Spleen (tissue), 11 donors: ENCODE data around the gene GATA6. TPM values are rescaled to one million over a fixed set of nuclear protein-coding genes. Genes with fewer than 3 reads are reported as not detected.

Experiments used
- DNase-seq: peaks from one replicate; pipeline ENCODE4 v3.0.0-alpha.2; 2020
- H3K27ac ChIP-seq, 8 donors: fragments of 200-600 bp; sonication (generic) in 7 of 8; 1 replicate in 4 of 8; 2 replicates in 4 of 8; pipeline versions ENCODE4 v1.5.0 to v1.8.0; 2016 to 2021; ENCODE audit warnings: inconsistent platforms in 4 of 8, mild to moderate bottlenecking in 4 of 8, moderate library complexity in 1 of 8
- H3K27me3 ChIP-seq, 7 donors: fragments of 200-600 bp; sonication (generic) in 6 of 7; replicated peaks in 1 of 7; 1 replicate in 4 of 7; 2 replicates in 3 of 7; pipeline versions ENCODE4 v1.5.0 to v1.8.0; 2016 to 2021; ENCODE audit warnings: inconsistent platforms in 3 of 7, mild to moderate bottlenecking in 1 of 7
- H3K36me3 ChIP-seq, 6 donors: fragments of 200-600 bp; sonication (generic) in 5 of 6; 1 replicate in 4 of 6; 2 replicates in 2 of 6; pipeline versions ENCODE4 v1.5.0 to v1.8.0; 2016 to 2021; ENCODE audit warnings: inconsistent platforms in 2 of 6
- H3K4me1 ChIP-seq, 6 donors: fragments of 200-600 bp; sonication (generic) in 5 of 6; 1 replicate in 3 of 6; 2 replicates in 3 of 6; pipeline versions ENCODE4 v1.5.0 to v1.8.0; 2016 to 2021; ENCODE audit warnings: inconsistent platforms in 3 of 6
- H3K4me3 ChIP-seq, 8 donors: fragments of 200-600 bp; sonication (generic) in 7 of 8; 1 replicate in 4 of 8; 2 replicates in 4 of 8; pipeline versions ENCODE4 v1.5.0 to v1.8.0; 2016 to 2021; ENCODE audit warnings: inconsistent platforms in 4 of 8, mild to moderate bottlenecking in 4 of 8, moderate library complexity in 2 of 8
- H3K9me3 ChIP-seq, 8 donors: fragments of 200-600 bp; sonication (generic) in 7 of 8; 1 replicate in 4 of 8; 2 replicates in 4 of 8; pipeline versions ENCODE4 v1.5.0 to v1.8.0; 2016 to 2021; ENCODE audit warnings: inconsistent platforms in 4 of 8
- CTCF ChIP-seq, 11 experiments: fragments of 200-600 bp in 7 of 11; fragments of 450-650 bp in 4 of 11; sonication (generic) in 4 of 11; IDR thresholded peaks in 8 of 11; conservative IDR thresholded peaks in 3 of 11; 1 replicate in 7 of 11; 2 replicates in 4 of 11; pipeline versions ENCODE4 v1.4.0 to v1.8.0; 2016 to 2021; ENCODE audit warnings: antibody characterized with exemption in 11 of 11, inconsistent platforms in 4 of 11, mild to moderate bottlenecking in 1 of 11
- POLR2A ChIP-seq, 3 donors: fragments of 450-650 bp; IDR thresholded peaks; one replicate each; pipeline ENCODE4 v1.5.1; 2017; ENCODE audit warnings: antibody characterized with exemption in 3 of 3, mild to moderate bottlenecking in 1 of 3
- POLR2AphosphoS5 ChIP-seq, 3 donors: sonication (generic); formaldehyde crosslinking; IDR thresholded peaks; one replicate each; pipeline ENCODE4 v1.5.1; 2017; ENCODE audit warnings: antibody characterized with exemption in 3 of 3
- WGBS, 5 donors: extraction: QIAGEN DNeasy Blood & Tissue Kit in 3 of 5; methylation state at CpG; one replicate each; pipeline versions ENCODE4 v1.1.5 to v1.1.7; 2013 to 2018; 5-methylcytosine and 5-hydroxymethylcytosine counted together
- intact Hi-C: fragments of 100-400 bp; cut with DNase I; formaldehyde crosslinking; loops from one replicate; pipeline ENCODE4 v1.15.0; 2023; ENCODE audit warnings: low total_unique reads
- polyA plus RNA-seq, 3 donors: library from polyadenylated mRNA; stranded (reverse); fragments of 200-250 nt; gene quantifications; one replicate each; pipeline ENCODE4 v1.2.1, GENCODE V29; 2013
- total RNA-seq, 7 donors: library from RNA; depleted of rRNA in 3 of 7; stranded (reverse); fragments of >200 nt in 3 of 7; fragmentation: NEBNext Ultra II Directional in 4 of 7; extraction: Animal tissue kit (Norgen Biotek cat#: 25700) in 4 of 7; gene quantifications; one replicate each; pipeline versions ENCODE4 v1.1.0 to v1.2.1, GENCODE V29; 2016 to 2021
- donor health status: healthy with polysubstance abuse.
- donor health status: DM: no; HTN: no; CAD: no; lungs with moderate emphysema.
- donor health status: DM: no; HTN: no; CAD: no.
- donor health status: Bipolar disorder and iron deficiency.
- donor health status: healthy.
- donor health status: DM: no; HTN: no; CAD: no.
- donor health status: DM: yes; HTN: yes; CAD: no.

The GATA6 gene
- total and polyA plus RNA-seq, 10 donors, result 4.2 to 65.3 (median 34.8) TPM

GRCh38 chr18:22229456-22230124 lies 60.2 kb downstream of the GATA6 start:
- TF ChIP-seq POLR2A (IDR thresholded peaks at IDR 0.05), result no peak
- TF ChIP-seq POLR2AphosphoS5 (IDR thresholded peaks at IDR 0.05), result no peak
- TF ChIP-seq CTCF (IDR thresholded peaks at IDR 0.05 in 8 of 11, conservative IDR thresholded peaks at IDR 0.05 in 3 of 11), result no peak
- Histone ChIP-seq H3K27ac (no peak overlapping the region), H3K4me3 (no peak overlapping the region), H3K4me1 (no peaks in the 10 kb centered on the region), H3K9me3 (no peaks in the 10 kb centered on the region), H3K36me3 (no peaks in the 10 kb centered on the region), H3K27me3 (no peaks in the 10 kb centered on the region)
- 80 to 91% (median 88%) methylated on average over 7 of the region's 7 CpGs for WGBS, 5 donors
- intact Hi-C loops, result no loop called here
- no peak for DNase-seq

GRCh38 chr18:22230471-22230945 lies 61.1 kb downstream of the GATA6 start:
- H3K27me3 ChIP-seq, result no peaks in the 10 kb centered on the region
- no peak overlapping the region for H3K4me3 ChIP-seq
- intact Hi-C loops, result no loop called here
- H3K4me1 ChIP-seq, result no peaks in the 10 kb centered on the region
- TF ChIP-seq POLR2A (IDR thresholded peaks at IDR 0.05) (no peak), POLR2AphosphoS5 (IDR thresholded peaks at IDR 0.05) (no peak), CTCF (IDR thresholded peaks at IDR 0.05 in 8 of 11, conservative IDR thresholded peaks at IDR 0.05 in 3 of 11) (no peak)
- no peak overlapping the region for H3K27ac ChIP-seq
- no peak for DNase-seq
- WGBS, 5 donors, result 87 to 93% (median 92%) methylated on average over 12 of the region's 12 CpGs
- no peaks in the 10 kb centered on the region for H3K36me3 ChIP-seq
- no peaks in the 10 kb centered on the region for H3K9me3 ChIP-seq

GRCh38 chr18:22233266-22233665 lies 63.9 kb downstream of the GATA6 start:
- intact Hi-C loops, result no loop called here
- no peak for TF ChIP-seq CTCF (IDR thresholded peaks at IDR 0.05 in 8 of 11, conservative IDR thresholded peaks at IDR 0.05 in 3 of 11)
- TF ChIP-seq POLR2A (IDR thresholded peaks at IDR 0.05), result no peak
- TF ChIP-seq POLR2AphosphoS5 (IDR thresholded peaks at IDR 0.05), result no peak
- H3K9me3 ChIP-seq, result no peaks in the 10 kb centered on the region
- H3K4me3 ChIP-seq, result no peak overlapping the region
- WGBS, 5 donors, result 69 to 84% (median 81%) methylated on average over 8 of the region's 8 CpGs
- H3K27me3 ChIP-seq, result no peaks in the 10 kb centered on the region
- no peaks in the 10 kb centered on the region for H3K4me1 ChIP-seq
- DNase-seq, result no peak
- no peak overlapping the region for H3K27ac ChIP-seq
- H3K36me3 ChIP-seq, result no peaks in the 10 kb centered on the region

- Histone ChIP-seq H3K9me3 (no peaks in the 10 kb centered on the region), H3K4me3 (no peak overlapping the region), H3K36me3 (no peaks in the 10 kb centered on the region), H3K27me3 (no peaks in the 10 kb centered on the region), H3K27ac (no peak overlapping the region), H3K4me1 (peaks cover 0 to 5% (median 0%) of the 10 kb centered on the region in 6 donors)
- intact Hi-C loops, result no loop called here
- WGBS, 5 donors, result 68 to 84% (median 80%) methylated on average over 6 of the region's 6 CpGs
- TF ChIP-seq POLR2A (IDR thresholded peaks at IDR 0.05) (no peak), CTCF (IDR thresholded peaks at IDR 0.05 in 8 of 11, conservative IDR thresholded peaks at IDR 0.05 in 3 of 11) (peak in 2 of 11 experiments; percentile 15 to 34), POLR2AphosphoS5 (IDR thresholded peaks at IDR 0.05) (no peak)
- DNase-seq, result no peak
Measured at GRCh38 chr18:22238036-22238435, 68.6 kb downstream of the GATA6 start.
